AG09309 (cell line): Measurements from ENCODE around the gene CD180.
"Not testable (repeated sequence)": the region's sequence is repeated elsewhere in the genome, so short reads cannot be mapped to it uniquely, and the experiment has no call there.

ENCODE experiments used
- DNase-seq: peaks from one replicate; pipeline ENCODE4 v3.0.0-alpha.2; 2010; ENCODE audit warnings: low read depth
- H3K4me3 ChIP-seq: 2 replicates; pipeline ENCODE4 v1.5.1; 2011; ENCODE audit warnings: mild to moderate bottlenecking, low read depth, low read length, moderate library complexity; ENCODE audit not compliant: control insufficient read depth
- CTCF ChIP-seq: IDR thresholded peaks from 2 replicates; pipeline ENCODE4 v1.5.1; 2011; ENCODE audit warnings: mild to moderate bottlenecking, low read depth, low read length, inconsistent platforms; ENCODE audit not compliant: insufficient read depth, control insufficient read depth; ENCODE audit errors: missing control alignments

The CD180 gene

GRCh38 chr5:67178085-67178484 is 18.5 kb downstream of the CD180 start:
- DNase-seq: no peak
- no peak for TF ChIP-seq CTCF
- H3K4me3 ChIP-seq: no peak overlapping the region

GRCh38 chr5:67176936-67177335 is 19.7 kb downstream of the CD180 start:
- no peak overlapping the region for H3K4me3 ChIP-seq
- TF ChIP-seq CTCF: no peak
- no peak for DNase-seq

- no peak for DNase-seq
- H3K4me3 ChIP-seq: no peak overlapping the region
- TF ChIP-seq CTCF: no peak
Measured at GRCh38 chr5:67173959-67174358, 22.6 kb downstream of the CD180 start.

- H3K4me3 ChIP-seq, DNase-seq: not testable (repeated sequence)
Measured at GRCh38 chr5:67173351-67173750, 23.2 kb downstream of the CD180 start.

- H3K4me3 ChIP-seq: no peak overlapping the region
- no peak for DNase-seq
- TF ChIP-seq CTCF: no peak
Measured at GRCh38 chr5:67170767-67171166, 25.8 kb downstream of the CD180 start.

- TF ChIP-seq CTCF: no peak
- no peak overlapping the region for H3K4me3 ChIP-seq
- DNase-seq: no peak
Measured at GRCh38 chr5:67168069-67168468, 28.5 kb downstream of the CD180 start.

- no peak for TF ChIP-seq CTCF
- no peak for DNase-seq
- H3K4me3 ChIP-seq: no peak overlapping the region; the same call in 1 of the 2 replicates
Measured at GRCh38 chr5:67166460-67167285, 29.9 kb downstream of the CD180 start.
